HCT116 (cell line): ENCODE results near the gene USP33. TPM values are rescaled to one million over a fixed set of nuclear protein-coding genes. Genes with fewer than 3 reads are reported as not detected.

Experiments used
- ATAC-seq: fragments of 200-7000 bp; cut with Tn5 transposase; 2 replicates; pipeline ENCODE4 v1.9.1; 2020; ENCODE audit warnings: mild to moderate bottlenecking, moderate library complexity
- BruUV-seq: library from RNA; stranded (reverse); fragments of 400-500 nt; replicated peaks from 2 replicates; lab custom pipeline; 2021; lab: Mats Ljungman, UMichigan
- CTCF ChIA-PET: fragments of 300-600 bp; sonication (Branson Sonifier 250); formaldehyde crosslinking; loops from one replicate; lab custom pipeline; 2021; ENCODE audit warnings: antibody characterized with exemption; lab: Charles Lee
- POLR2A ChIA-PET: fragments of 300-600, 350-600 bp; sonication (Branson Sonifier 250); formaldehyde crosslinking; loops from one replicate; lab custom pipeline; 2021; ENCODE audit warnings: antibody characterized with exemption; lab: Charles Lee
- RAD21 ChIA-PET, 2 experiments: fragments of 300-600 bp; sonication (Branson Sonifier 250); formaldehyde crosslinking; loops; one replicate each; lab custom pipeline; 2023; ENCODE audit warnings: low total read pairs in 2 of 2; ENCODE audit not compliant: uncharacterized antibody in 2 of 2, unreplicated experiment in 2 of 2, low non-redundant PET in 1 of 2; lab: Charles Lee
- DNase-seq: peaks from one replicate; pipeline ENCODE4 v3.0.0-alpha.2; 2010; ENCODE audit warnings: low read depth, low spot score
- H2AFZ ChIP-seq: fragments of 200-600 bp; shearing (Covaris generic), sonication (generic); 2 replicates; pipeline ENCODE4 v1.6.1; 2017; ENCODE audit warnings: low read depth, mixed run types, mixed read lengths, antibody characterized with exemption, low read length; ENCODE audit not compliant: poor library complexity, severe bottlenecking
- H3K27ac ChIP-seq: 2 replicates; pipeline ENCODE4 v1.5.1; 2012; ENCODE audit warnings: low read depth, low read length
- H3K27me3 ChIP-seq: fragments of 200-600 bp; sonication (generic); 2 replicates; pipeline ENCODE4 v1.6.1; 2016; ENCODE audit warnings: mixed run types, low read length, mixed read lengths; ENCODE audit not compliant: insufficient read depth
- H3K36me3 ChIP-seq, 2 experiments: fragments of 200-500 bp in 1 of 2; fragments of 200-600 bp in 1 of 2; sonication (Bioruptor generic) in 1 of 2; sonication (generic) in 1 of 2; 2 replicates each; pipeline versions ENCODE4 v1.5.1 to v1.6.1; 2014 to 2016; ENCODE audit warnings: low read length in 2 of 2, inconsistent platforms in 1 of 2, mixed read lengths in 1 of 2, mixed run types in 1 of 2; ENCODE audit not compliant: insufficient read depth in 2 of 2, control insufficient read depth in 1 of 2
- H3K4me1 ChIP-seq, 2 experiments: fragments of 200-600 bp in 1 of 2; sonication (generic) in 1 of 2; 2 replicates each; pipeline versions ENCODE4 v1.5.1 to v1.6.1; 2012 to 2017; ENCODE audit warnings: low read length in 2 of 2, inconsistent platforms in 1 of 2, mild to moderate bottlenecking in 1 of 2, mixed read lengths in 1 of 2, mixed run types in 1 of 2, moderate library complexity in 1 of 2; ENCODE audit not compliant: insufficient read depth in 2 of 2, control insufficient read depth in 1 of 2
- H3K4me2 ChIP-seq: fragments of 200-600 bp; sonication (generic); 2 replicates; pipeline ENCODE4 v1.6.1; 2017; ENCODE audit warnings: mixed run types, low read length, mixed read lengths
- H3K4me3 ChIP-seq, 2 experiments: fragments of 200-600 bp in 1 of 2; sonication (generic) in 1 of 2; replicated peaks in 1 of 2; 2 replicates each; pipeline ENCODE4 v1.5.1; 2011 to 2016; ENCODE audit warnings: low read length in 2 of 2, control low read depth in 1 of 2, low read depth in 1 of 2, mild to moderate bottlenecking in 1 of 2, mixed read lengths in 1 of 2, mixed run types in 1 of 2
- H3K79me2 ChIP-seq: fragments of 200-600 bp; sonication (generic); 2 replicates; pipeline ENCODE4 v1.6.1; 2017; ENCODE audit warnings: mild to moderate bottlenecking, mixed run types, low read length, moderate library complexity, mixed read lengths; ENCODE audit not compliant: insufficient read depth
- H3K9ac ChIP-seq: fragments of 200-600 bp; sonication (generic); 2 replicates; pipeline ENCODE4 v1.6.1; 2016; ENCODE audit warnings: low read length, mixed read lengths
- H3K9me2 ChIP-seq: fragments of 200-600 bp; sonication (generic), shearing (Covaris generic); 2 replicates; pipeline ENCODE4 v1.6.1; 2017; ENCODE audit warnings: mixed run types, mild to moderate bottlenecking, moderate library complexity; ENCODE audit not compliant: insufficient read depth
- H3K9me3 ChIP-seq, 2 experiments: fragments of 200-500 bp in 1 of 2; fragments of 200-600 bp in 1 of 2; sonication (Bioruptor generic) in 1 of 2; sonication (generic) in 1 of 2; 2 replicates each; pipeline ENCODE4 v1.6.1; 2014 to 2017; ENCODE audit warnings: low read length in 2 of 2, mixed read lengths in 2 of 2, inconsistent platforms in 1 of 2, low read depth in 1 of 2, mild to moderate bottlenecking in 1 of 2, mixed run types in 1 of 2, moderate library complexity in 1 of 2; ENCODE audit not compliant: control insufficient read depth in 1 of 2, insufficient read depth in 1 of 2
- H4K20me1 ChIP-seq: fragments of 200-600 bp; sonication (generic), shearing (Covaris generic); 2 replicates; pipeline ENCODE4 v1.6.1; 2017; ENCODE audit warnings: mixed run types, mild to moderate bottlenecking, moderate library complexity; ENCODE audit not compliant: insufficient read depth
- CEBPB ChIP-seq: IDR thresholded peaks from 2 replicates; pipeline ENCODE4 v1.6.1; 2012; ENCODE audit warnings: low read depth
- EGR1 ChIP-seq: IDR thresholded peaks from 2 replicates; pipeline ENCODE4 v1.6.1; 2012; ENCODE audit warnings: low read depth
- EZH2 ChIP-seq: fragments of 200-600 bp; sonication (generic); IDR thresholded peaks from 2 replicates; pipeline ENCODE4 v1.6.1; 2017; ENCODE audit warnings: antibody characterized with exemption, mixed run types
- EZH2phosphoT487 ChIP-seq: fragments of 200-600 bp; IDR thresholded peaks from 2 replicates; pipeline ENCODE4 v1.6.1; 2018; ENCODE audit warnings: antibody characterized with exemption, borderline replicate concordance
- FOSL1 ChIP-seq: IDR thresholded peaks from 2 replicates; pipeline ENCODE4 v1.6.1; 2012; ENCODE audit warnings: low read depth
- JUND ChIP-seq: IDR thresholded peaks from 2 replicates; pipeline ENCODE4 v1.6.1; 2012
- POLR2A ChIP-seq: IDR thresholded peaks from 2 replicates; pipeline ENCODE4 v1.7.0; 2011; ENCODE audit warnings: borderline replicate concordance; ENCODE audit not compliant: insufficient read depth, insufficient read length; ENCODE audit errors: extremely low read depth
- POLR2AphosphoS5 ChIP-seq: IDR thresholded peaks from 2 replicates; pipeline ENCODE4 v1.6.1; 2011; ENCODE audit warnings: mild to moderate bottlenecking, low read depth, low read length, moderate library complexity
- RAD21 ChIP-seq: IDR thresholded peaks from 2 replicates; pipeline ENCODE4 v1.6.1; 2012; ENCODE audit warnings: low read depth, mild to moderate bottlenecking
- REST ChIP-seq: IDR thresholded peaks from 2 replicates; pipeline ENCODE4 v1.6.1; 2012; ENCODE audit warnings: low read depth
- SP1 ChIP-seq: IDR thresholded peaks from 2 replicates; pipeline ENCODE4 v1.6.1; 2012; ENCODE audit warnings: low read depth
- SRF ChIP-seq: IDR thresholded peaks from 2 replicates; pipeline ENCODE4 v1.6.1; 2012; ENCODE audit warnings: low read depth
- TCF7L2 ChIP-seq: IDR thresholded peaks from 2 replicates; pipeline ENCODE4 v1.7.0; 2011; ENCODE audit warnings: borderline replicate concordance, inconsistent platforms; ENCODE audit not compliant: insufficient read depth, insufficient read length; ENCODE audit errors: extremely low read depth
- YY1 ChIP-seq: IDR thresholded peaks from 2 replicates; pipeline ENCODE4 v1.6.1; 2011; ENCODE audit warnings: low read length, low read depth, moderate library complexity, mild to moderate bottlenecking; ENCODE audit not compliant: insufficient replicate concordance; ENCODE audit errors: extremely low read depth
- ZFX ChIP-seq: fragments of 450-650 bp; IDR thresholded peaks from 2 replicates; pipeline ENCODE4 v1.6.1; 2017
- intact Hi-C: fragments of 100-400 bp; cut with micrococcal nuclease; formaldehyde crosslinking; loops from 2 replicates; pipeline ENCODE4 v1.10.0; 2022
- total RNA-seq: library from RNA; stranded (reverse); gene quantifications from one replicate; pipeline ENCODE4 v1.2.1, GENCODE V29; 2021; ENCODE audit not compliant: unreplicated experiment
- TF ChIP-seq, protein P1 (sequence below), 3 experiments: fragments of 200-600 bp in 1 of 3; sonication (generic) in 1 of 3; IDR thresholded peaks in 2 of 3; conservative IDR thresholded peaks in 1 of 3; 2 replicates each; pipeline ENCODE4 v1.5.1; 2012 to 2017; ENCODE audit warnings: low read depth in 2 of 3, low read length in 2 of 3, antibody characterized with exemption in 1 of 3, borderline replicate concordance in 1 of 3, control low read depth in 1 of 3, mild to moderate bottlenecking in 1 of 3, mixed read lengths in 1 of 3, mixed run types in 1 of 3, moderate library complexity in 1 of 3; ENCODE audit not compliant: insufficient read depth in 1 of 3
- TF ChIP-seq, protein P2 (sequence below): IDR thresholded peaks from 2 replicates; pipeline ENCODE4 v1.6.1; 2011; ENCODE audit warnings: mild to moderate bottlenecking, low read length, moderate library complexity; ENCODE audit not compliant: insufficient replicate concordance; ENCODE audit errors: extremely low read depth

USP33 gene
- total RNA-seq, 1 experiment from 2014 or later: 46.1 TPM

GRCh38 chr1:77756052-77756754 lies 3.4 kb downstream of the USP33 start:
- Histone ChIP-seq H3K27ac (no peak overlapping the region), H3K36me3 (no peaks in the 10 kb centered on the region), H3K9me2 (no peaks in the 10 kb centered on the region), H3K4me3 (no peak overlapping the region), H3K27me3 (no peaks in the 10 kb centered on the region), H3K4me1 (peaks cover 6 to 11% of the 10 kb centered on the region in 2 experiments), H2AFZ (no peak overlapping the region), H3K9me3 (no peaks in the 10 kb centered on the region), H3K4me2 (no peak overlapping the region), H3K9ac (no peak overlapping the region), H3K79me2 (peaks cover 78% of the 10 kb centered on the region), H4K20me1 (no peaks in the 10 kb centered on the region)
- ATAC-seq (no peak), DNase-seq (no peak)
- ChIA-PET RAD21 (no interaction called here), POLR2A (interaction anchor here (0.5 to 1.0 kb wide), 2 partner anchors 23 to 362 kb away, joined by 4 read pairs; partner anchors contain the start of gene MIGA1), CTCF (no interaction called here)
- TF ChIP-seq YY1 (no peak), CEBPB (no peak), EZH2phosphoT487 (no peak), FOSL1 (no peak), EZH2 (no peak), EGR1 (no peak), SRF (no peak), POLR2A (no peak), RAD21 (no peak), REST (no peak), POLR2AphosphoS5 (no peak), JUND (no peak), SP1 (no peak), ZFX (no peak), TCF7L2 (no peak)
- TF ChIP-seq, protein P1, sequence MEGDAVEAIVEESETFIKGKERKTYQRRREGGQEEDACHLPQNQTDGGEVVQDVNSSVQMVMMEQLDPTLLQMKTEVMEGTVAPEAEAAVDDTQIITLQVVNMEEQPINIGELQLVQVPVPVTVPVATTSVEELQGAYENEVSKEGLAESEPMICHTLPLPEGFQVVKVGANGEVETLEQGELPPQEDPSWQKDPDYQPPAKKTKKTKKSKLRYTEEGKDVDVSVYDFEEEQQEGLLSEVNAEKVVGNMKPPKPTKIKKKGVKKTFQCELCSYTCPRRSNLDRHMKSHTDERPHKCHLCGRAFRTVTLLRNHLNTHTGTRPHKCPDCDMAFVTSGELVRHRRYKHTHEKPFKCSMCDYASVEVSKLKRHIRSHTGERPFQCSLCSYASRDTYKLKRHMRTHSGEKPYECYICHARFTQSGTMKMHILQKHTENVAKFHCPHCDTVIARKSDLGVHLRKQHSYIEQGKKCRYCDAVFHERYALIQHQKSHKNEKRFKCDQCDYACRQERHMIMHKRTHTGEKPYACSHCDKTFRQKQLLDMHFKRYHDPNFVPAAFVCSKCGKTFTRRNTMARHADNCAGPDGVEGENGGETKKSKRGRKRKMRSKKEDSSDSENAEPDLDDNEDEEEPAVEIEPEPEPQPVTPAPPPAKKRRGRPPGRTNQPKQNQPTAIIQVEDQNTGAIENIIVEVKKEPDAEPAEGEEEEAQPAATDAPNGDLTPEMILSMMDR (IDR thresholded peaks at IDR 0.05 in 2 of 3, conservative IDR thresholded peaks at IDR 0.05 in 1 of 3; ENCODE audit: borderline replicate concordance in 1 of 3, insufficient read depth in 1 of 3, low read depth in 2 of 3, low read length in 2 of 3): no peak
- TF ChIP-seq, protein P2, sequence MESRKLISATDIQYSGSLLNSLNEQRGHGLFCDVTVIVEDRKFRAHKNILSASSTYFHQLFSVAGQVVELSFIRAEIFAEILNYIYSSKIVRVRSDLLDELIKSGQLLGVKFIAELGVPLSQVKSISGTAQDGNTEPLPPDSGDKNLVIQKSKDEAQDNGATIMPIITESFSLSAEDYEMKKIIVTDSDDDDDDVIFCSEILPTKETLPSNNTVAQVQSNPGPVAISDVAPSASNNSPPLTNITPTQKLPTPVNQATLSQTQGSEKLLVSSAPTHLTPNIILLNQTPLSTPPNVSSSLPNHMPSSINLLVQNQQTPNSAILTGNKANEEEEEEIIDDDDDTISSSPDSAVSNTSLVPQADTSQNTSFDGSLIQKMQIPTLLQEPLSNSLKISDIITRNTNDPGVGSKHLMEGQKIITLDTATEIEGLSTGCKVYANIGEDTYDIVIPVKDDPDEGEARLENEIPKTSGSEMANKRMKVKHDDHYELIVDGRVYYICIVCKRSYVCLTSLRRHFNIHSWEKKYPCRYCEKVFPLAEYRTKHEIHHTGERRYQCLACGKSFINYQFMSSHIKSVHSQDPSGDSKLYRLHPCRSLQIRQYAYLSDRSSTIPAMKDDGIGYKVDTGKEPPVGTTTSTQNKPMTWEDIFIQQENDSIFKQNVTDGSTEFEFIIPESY: no peak
- BruUV-seq: no TSS peak
- intact Hi-C loops: no loop called here
